ENCODE data around the gene SNX2. TPM values are rescaled to one million over a fixed set of nuclear protein-coding genes. Genes with fewer than 3 reads are reported as not detected.
A peak's percentile ranks its signal among the peaks of the same experiment; 100 is the strongest.

Gene SNX2
- total and polyA plus RNA-seq, 8 donors, result 11.4 to 42.9 (median 30.2) TPM

GRCh38 chr5:122858451-122858850 is 83.6 kb downstream of the SNX2 start:
- WGBS, 2 donors, result 80 to 88% methylated on average over 1 of the region's 1 CpG
- intact Hi-C loops (cut with DNase I), result no loop called here
- Histone ChIP-seq H3K27me3 (no peaks in the 10 kb centered on the region), H3K4me3 (no peak overlapping the region), H3K36me3 (no peaks in the 10 kb centered on the region), H3K27ac (no peak overlapping the region), H3K9me3 (no peaks in the 10 kb centered on the region), H3K4me1 (no peaks in the 10 kb centered on the region)
- FAIRE-seq (no peak), ATAC-seq (no peak), DNase-seq (no peak)
- TF ChIP-seq, protein P1, sequence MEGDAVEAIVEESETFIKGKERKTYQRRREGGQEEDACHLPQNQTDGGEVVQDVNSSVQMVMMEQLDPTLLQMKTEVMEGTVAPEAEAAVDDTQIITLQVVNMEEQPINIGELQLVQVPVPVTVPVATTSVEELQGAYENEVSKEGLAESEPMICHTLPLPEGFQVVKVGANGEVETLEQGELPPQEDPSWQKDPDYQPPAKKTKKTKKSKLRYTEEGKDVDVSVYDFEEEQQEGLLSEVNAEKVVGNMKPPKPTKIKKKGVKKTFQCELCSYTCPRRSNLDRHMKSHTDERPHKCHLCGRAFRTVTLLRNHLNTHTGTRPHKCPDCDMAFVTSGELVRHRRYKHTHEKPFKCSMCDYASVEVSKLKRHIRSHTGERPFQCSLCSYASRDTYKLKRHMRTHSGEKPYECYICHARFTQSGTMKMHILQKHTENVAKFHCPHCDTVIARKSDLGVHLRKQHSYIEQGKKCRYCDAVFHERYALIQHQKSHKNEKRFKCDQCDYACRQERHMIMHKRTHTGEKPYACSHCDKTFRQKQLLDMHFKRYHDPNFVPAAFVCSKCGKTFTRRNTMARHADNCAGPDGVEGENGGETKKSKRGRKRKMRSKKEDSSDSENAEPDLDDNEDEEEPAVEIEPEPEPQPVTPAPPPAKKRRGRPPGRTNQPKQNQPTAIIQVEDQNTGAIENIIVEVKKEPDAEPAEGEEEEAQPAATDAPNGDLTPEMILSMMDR (IDR thresholded peaks at IDR 0.05), result no peak

- 56 to 87% methylated on average over 2 of the region's 2 CpGs for WGBS, 2 donors
- no peaks in the 10 kb centered on the region for H3K27me3 ChIP-seq
- no peaks in the 10 kb centered on the region for H3K36me3 ChIP-seq
- H3K4me3 ChIP-seq, result no peak overlapping the region
- intact Hi-C loops (cut with DNase I), result no loop called here
- TF ChIP-seq, protein P1 (IDR thresholded peaks at IDR 0.05), result no peak
- H3K27ac ChIP-seq, result no peak overlapping the region
- FAIRE-seq, result no peak
- no peak for ATAC-seq
- H3K9me3 ChIP-seq, result no peaks in the 10 kb centered on the region
- no peak for DNase-seq
- no peaks in the 10 kb centered on the region for H3K4me1 ChIP-seq
Observed at GRCh38 chr5:122863240-122863639, 88.4 kb downstream of the SNX2 start.

DNA sequence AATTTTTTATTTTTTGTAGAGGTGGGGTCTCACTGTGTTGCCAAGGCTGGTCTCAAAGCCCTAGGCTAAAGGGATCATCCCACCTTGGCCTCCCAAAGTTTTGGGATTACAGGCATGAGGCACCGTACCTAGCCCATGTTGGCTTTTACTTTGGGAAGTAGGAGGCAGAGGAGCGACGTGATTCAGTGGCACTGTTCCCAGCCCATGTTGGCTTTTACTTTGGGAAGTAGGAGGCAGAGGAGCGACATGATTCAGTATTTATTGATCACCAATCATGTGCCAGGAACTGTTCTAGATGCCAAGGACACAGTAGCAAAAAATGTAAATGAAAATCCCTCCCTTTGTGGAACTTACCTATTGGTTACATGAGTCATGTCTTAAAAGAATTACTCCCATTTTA is 88.8 kb downstream of the SNX2 start:
- WGBS, 2 donors, result 22 to 38% methylated on average over 4 of the region's 4 CpGs
- Histone ChIP-seq H3K27me3 (no peaks in the 10 kb centered on the region), H3K9me3 (no peaks in the 10 kb centered on the region), H3K27ac (no peak overlapping the region), H3K4me1 (no peaks in the 10 kb centered on the region), H3K4me3 (no peak overlapping the region), H3K36me3 (no peaks in the 10 kb centered on the region)
- intact Hi-C loops (cut with DNase I), result no loop called here
- FAIRE-seq (no peak), DNase-seq (peak in 2 of 6 donors; percentile 6 to 52), ATAC-seq (peak in 3 of 4 donors; percentile 15 to 48 (median 35))
- TF ChIP-seq, protein P1 (IDR thresholded peaks at IDR 0.05), result no peak

DNA sequence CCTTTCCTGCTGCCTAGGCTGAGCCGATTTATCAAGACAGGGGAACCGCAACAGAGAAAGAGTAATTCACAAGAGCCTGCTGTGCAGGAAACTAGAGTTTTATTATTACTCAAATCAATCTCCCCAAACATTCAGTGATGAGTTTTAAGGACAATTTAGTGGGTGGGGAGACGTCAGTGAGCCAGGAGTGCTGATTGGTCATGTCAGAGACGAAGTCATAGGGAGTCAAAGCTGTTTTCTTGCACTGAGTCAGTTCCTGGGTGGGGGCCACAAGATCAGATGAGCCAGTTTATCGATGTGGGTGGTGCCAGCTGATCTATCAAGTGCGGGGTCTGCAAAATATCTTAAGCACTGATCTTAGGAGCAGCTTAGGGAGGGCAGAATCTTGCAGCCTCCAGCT is 89.5 kb downstream of the SNX2 start:
- H3K4me3 ChIP-seq, result no peak overlapping the region
- intact Hi-C loops (cut with DNase I), result no loop called here
- H3K27me3 ChIP-seq, result no peaks in the 10 kb centered on the region
- ATAC-seq (no peak), FAIRE-seq (no peak), DNase-seq (no peak)
- no peak overlapping the region for H3K27ac ChIP-seq
- WGBS, 2 donors, result 94 to 97% methylated on average over 6 of the region's 6 CpGs
- no peaks in the 10 kb centered on the region for H3K9me3 ChIP-seq
- H3K36me3 ChIP-seq, result no peaks in the 10 kb centered on the region
- no peaks in the 10 kb centered on the region for H3K4me1 ChIP-seq
- TF ChIP-seq, protein P1 (IDR thresholded peaks at IDR 0.05), result no peak

GRCh38 chr5:122864842-122865241 is 90.0 kb downstream of the SNX2 start:
- H3K4me3 ChIP-seq, result no peak overlapping the region
- 93 to 94% methylated on average over 1 of the region's 1 CpG for WGBS, 2 donors
- ATAC-seq (no peak), FAIRE-seq (no peak), DNase-seq (no peak)
- H3K27me3 ChIP-seq, result no peaks in the 10 kb centered on the region
- H3K27ac ChIP-seq, result no peak overlapping the region
- intact Hi-C loops (cut with DNase I), result no loop called here
- no peaks in the 10 kb centered on the region for H3K9me3 ChIP-seq
- H3K4me1 ChIP-seq, result no peaks in the 10 kb centered on the region
- no peaks in the 10 kb centered on the region for H3K36me3 ChIP-seq
- TF ChIP-seq, protein P1 (IDR thresholded peaks at IDR 0.05), result no peak
